Brain microvascular endothelial cell (primary cell): Measurements from ENCODE around the gene TTC22.

ENCODE experiments used
- DNase-seq: peaks from one replicate; pipeline ENCODE4 v3.0.0-alpha.2; 2020
- H3K27ac ChIP-seq: fragments of 250-450 bp; sonication (Bioruptor Pico); 2 replicates; pipeline ENCODE4 v1.5.1; 2020; ENCODE audit warnings: mild to moderate bottlenecking, moderate library complexity
- H3K27me3 ChIP-seq: fragments of 250-450 bp; sonication (Bioruptor Pico); replicated peaks from 2 replicates; pipeline ENCODE4 v1.5.1; 2020; ENCODE audit warnings: mild to moderate bottlenecking
- H3K36me3 ChIP-seq: fragments of 250-450 bp; sonication (Bioruptor Pico); replicated peaks from 2 replicates; pipeline ENCODE4 v1.5.1; 2020; ENCODE audit warnings: mild to moderate bottlenecking
- H3K4me3 ChIP-seq: 2 replicates; pipeline ENCODE4 v1.5.1; 2011; ENCODE audit warnings: low read depth, mild to moderate bottlenecking, control low read depth, low read length, moderate library complexity
- CTCF ChIP-seq: IDR thresholded peaks from 2 replicates; pipeline ENCODE4 v1.5.1; 2011; ENCODE audit warnings: low read depth, mild to moderate bottlenecking, moderate library complexity, low read length, control low read depth, inconsistent platforms; ENCODE audit errors: missing control alignments
- in situ Hi-C: cut with HindIII; loops from 2 replicates; pipeline ENCODE4 v1.10.0; 2017; ENCODE audit warnings: low sequenced_read_pairs, low pct_ligation_motif_present

TTC22 gene

GRCh38 chr1:54800899-54801759 is at the start of gene TTC22:
Gene TTC22, minus strand, starts transcription at chr1:54801323. Its CDS starts 160 bp downstream, at chr1:54801163.
- peaks cover 25% of the 10 kb centered on the region for H3K27me3 ChIP-seq
- no peak within 1 kb of the TSS for H3K27ac ChIP-seq
- DNase-seq: no peak
- H3K36me3 ChIP-seq: no peaks in the 10 kb centered on the region
- in situ Hi-C loops: no loop called here
- peak; percentile 55 for TF ChIP-seq CTCF
- peak within 1 kb of the TSS; percentile 9 for H3K4me3 ChIP-seq

GRCh38 chr1:54850737-54851136 is 49.6 kb upstream of the TTC22 start:
- Histone ChIP-seq H3K27me3 (no peaks in the 10 kb centered on the region), H3K4me3 (no peak overlapping the region), H3K36me3 (peaks cover 53% of the 10 kb centered on the region), H3K27ac (peak overlapping the region; percentile 75)
- DNase-seq: peak; percentile 91
- in situ Hi-C loops: no loop called here
- TF ChIP-seq CTCF: no peak

GRCh38 chr1:54850069-54850730 is 49.1 kb upstream of the TTC22 start:
- Histone ChIP-seq H3K27me3 (no peaks in the 10 kb centered on the region), H3K36me3 (peaks cover 51% of the 10 kb centered on the region), H3K27ac (peak overlapping the region; percentile 75), H3K4me3 (no peak overlapping the region)
- no peak for TF ChIP-seq CTCF
- no peak for DNase-seq
- in situ Hi-C loops: no loop called here

- no peak for DNase-seq
- no peaks in the 10 kb centered on the region for H3K27me3 ChIP-seq
- H3K27ac ChIP-seq: no peak overlapping the region
- no peak overlapping the region for H3K4me3 ChIP-seq
- no peak for TF ChIP-seq CTCF
- peaks cover 48% of the 10 kb centered on the region for H3K36me3 ChIP-seq
- in situ Hi-C loops: no loop called here
Measured at GRCh38 chr1:54849219-54850068, 48.3 kb upstream of the TTC22 start.

DNA sequence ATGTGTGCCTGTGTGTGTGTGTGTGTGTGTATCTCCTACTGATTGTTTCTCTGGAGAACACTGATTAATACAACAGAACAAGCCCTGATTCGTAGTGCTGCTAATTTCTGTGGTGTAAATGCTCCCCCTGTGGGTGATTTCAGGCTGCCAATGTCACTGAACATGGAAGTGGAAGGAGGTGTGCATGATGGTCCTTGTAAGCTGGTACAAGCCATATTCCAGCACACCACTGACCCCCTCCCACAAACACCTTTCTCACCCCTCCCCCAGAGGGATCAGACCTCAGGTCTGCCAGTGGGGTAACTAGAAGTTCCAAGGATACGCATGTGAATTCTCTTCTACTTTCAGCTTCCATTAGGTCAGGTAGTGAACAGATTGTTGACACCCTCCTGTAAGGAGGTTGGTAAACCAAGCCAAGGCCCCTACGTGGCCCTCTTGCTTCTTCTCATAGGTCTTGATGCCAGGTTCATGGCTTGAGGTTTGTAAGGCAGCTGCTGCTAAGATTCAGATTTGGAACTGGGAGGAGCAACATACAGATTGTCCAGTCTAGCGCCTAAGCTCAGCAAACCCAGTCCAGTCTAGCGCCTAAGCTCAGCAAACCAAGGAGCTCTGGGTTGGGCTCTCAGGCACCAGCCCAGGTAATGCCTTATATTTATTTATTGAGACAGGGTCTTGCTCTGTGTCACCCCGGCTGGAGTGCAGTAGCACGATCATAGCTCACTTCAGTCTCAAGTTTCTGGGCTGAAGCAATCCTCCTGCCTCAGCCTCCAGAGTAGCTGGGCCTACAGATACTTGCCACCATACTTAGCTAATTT is 47.2 kb upstream of the TTC22 start:
- DNase-seq: no peak
- in situ Hi-C loops: no loop called here
- Histone ChIP-seq H3K36me3 (peaks cover 40% of the 10 kb centered on the region), H3K4me3 (no peak overlapping the region), H3K27ac (no peak overlapping the region), H3K27me3 (no peaks in the 10 kb centered on the region)
- TF ChIP-seq CTCF: peak; percentile 16
